ENCODE data around the gene SPPL3.

DNA sequence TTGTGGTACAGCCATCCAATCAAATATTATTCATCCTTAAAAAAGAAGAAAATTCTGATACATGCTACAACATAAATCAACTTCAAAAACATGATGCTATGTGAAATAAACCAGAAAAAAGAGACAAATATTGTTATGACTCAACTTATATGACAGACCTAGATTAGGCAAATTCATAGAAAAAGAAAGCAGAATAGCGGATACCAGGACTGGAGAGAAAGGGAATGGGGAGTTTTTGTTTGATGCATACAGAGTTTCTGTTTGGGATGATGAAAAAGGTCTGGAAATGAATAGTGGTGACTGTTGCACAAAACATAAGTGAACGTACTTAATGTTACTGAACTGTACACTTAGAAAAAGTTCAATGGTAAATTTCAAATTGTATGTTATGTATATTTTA, 82.3 kb downstream of the SPPL3 start:
- TF ChIP-seq POLR2AphosphoS5 (IDR thresholded peaks at IDR 0.05; ENCODE audit: low read depth, low read length), result no peak
- TF ChIP-seq, protein P1, sequence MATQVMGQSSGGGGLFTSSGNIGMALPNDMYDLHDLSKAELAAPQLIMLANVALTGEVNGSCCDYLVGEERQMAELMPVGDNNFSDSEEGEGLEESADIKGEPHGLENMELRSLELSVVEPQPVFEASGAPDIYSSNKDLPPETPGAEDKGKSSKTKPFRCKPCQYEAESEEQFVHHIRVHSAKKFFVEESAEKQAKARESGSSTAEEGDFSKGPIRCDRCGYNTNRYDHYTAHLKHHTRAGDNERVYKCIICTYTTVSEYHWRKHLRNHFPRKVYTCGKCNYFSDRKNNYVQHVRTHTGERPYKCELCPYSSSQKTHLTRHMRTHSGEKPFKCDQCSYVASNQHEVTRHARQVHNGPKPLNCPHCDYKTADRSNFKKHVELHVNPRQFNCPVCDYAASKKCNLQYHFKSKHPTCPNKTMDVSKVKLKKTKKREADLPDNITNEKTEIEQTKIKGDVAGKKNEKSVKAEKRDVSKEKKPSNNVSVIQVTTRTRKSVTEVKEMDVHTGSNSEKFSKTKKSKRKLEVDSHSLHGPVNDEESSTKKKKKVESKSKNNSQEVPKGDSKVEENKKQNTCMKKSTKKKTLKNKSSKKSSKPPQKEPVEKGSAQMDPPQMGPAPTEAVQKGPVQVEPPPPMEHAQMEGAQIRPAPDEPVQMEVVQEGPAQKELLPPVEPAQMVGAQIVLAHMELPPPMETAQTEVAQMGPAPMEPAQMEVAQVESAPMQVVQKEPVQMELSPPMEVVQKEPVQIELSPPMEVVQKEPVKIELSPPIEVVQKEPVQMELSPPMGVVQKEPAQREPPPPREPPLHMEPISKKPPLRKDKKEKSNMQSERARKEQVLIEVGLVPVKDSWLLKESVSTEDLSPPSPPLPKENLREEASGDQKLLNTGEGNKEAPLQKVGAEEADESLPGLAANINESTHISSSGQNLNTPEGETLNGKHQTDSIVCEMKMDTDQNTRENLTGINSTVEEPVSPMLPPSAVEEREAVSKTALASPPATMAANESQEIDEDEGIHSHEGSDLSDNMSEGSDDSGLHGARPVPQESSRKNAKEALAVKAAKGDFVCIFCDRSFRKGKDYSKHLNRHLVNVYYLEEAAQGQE (IDR thresholded peaks at IDR 0.05; ENCODE audit: insufficient read depth in 1 of 2, low read depth in 2 of 2, low read length in 2 of 2), result no peak
- TF ChIP-seq SIN3A (IDR thresholded peaks at IDR 0.05; ENCODE audit: borderline replicate concordance, insufficient read depth, low read length), result no peak
- TF ChIP-seq FOXP2 (optimal IDR thresholded peaks at IDR 0.05; ENCODE audit: borderline replicate concordance, extremely low read depth, extremely low read length, insufficient read depth), result no peak
- no peak for TF ChIP-seq TAF1 (IDR thresholded peaks at IDR 0.05; ENCODE audit: borderline replicate concordance, insufficient read depth, low read length)

Measured in PFSK-1 (cell line).